ENCODE results near the gene ANXA6. TPM values are rescaled to one million over a fixed set of nuclear protein-coding genes. Genes with fewer than 3 reads are reported as not detected.
A peak's percentile ranks its signal among the peaks of the same experiment; 100 is the strongest.

Gene ANXA6
- total and polyA plus RNA-seq, 2 donors (not counting 1 experiment from before 2014, with no cell fraction given): 136 to 300 TPM

DNA sequence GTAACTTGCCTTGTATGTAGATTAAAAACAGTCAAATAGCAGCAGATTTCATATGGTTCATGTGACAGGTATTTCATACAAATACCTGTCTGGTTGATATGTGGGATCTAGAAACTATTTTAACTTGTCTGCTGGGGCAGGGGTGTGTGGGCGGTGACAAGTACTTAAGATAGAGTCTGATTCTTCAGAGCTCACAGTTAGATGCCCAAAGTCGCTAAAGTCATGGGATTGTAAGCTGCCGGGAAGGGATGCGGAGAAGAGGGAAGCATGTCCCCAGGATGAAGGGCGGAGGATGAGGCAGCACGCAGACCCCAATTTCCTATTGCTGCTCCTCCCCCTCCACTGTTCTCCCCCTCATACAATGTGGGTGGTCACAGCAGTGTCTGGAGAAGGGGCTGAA, 13.3 kb downstream of the ANXA6 start:
- Histone ChIP-seq H3K79me2 (ENCODE audit: control insufficient read depth, insufficient read depth, low read length) (peaks cover 97% of the 10 kb centered on the region), H3K27me3 (replicated peaks in 1 of 4; ENCODE audit: control extremely low read depth in 1 of 4, control insufficient read depth in 3 of 4, insufficient read depth in 4 of 4, low read length in 3 of 4) (no peaks in the 10 kb centered on the region), H3K27ac (ENCODE audit: low read length in 2 of 2) (peak overlapping the region; percentile 79 to 91), H3K4me2 (replicated peaks; ENCODE audit: low read depth, low read length, poor library complexity, severe bottlenecking) (peak overlapping the region; percentile 86), H4K20me1 (ENCODE audit: control insufficient read depth, insufficient read depth, low read length, poor library complexity, severe bottlenecking) (peaks cover 34% of the 10 kb centered on the region), H3K9ac (ENCODE audit: low read length) (no peak overlapping the region), H3K36me3 (replicated peaks in 1 of 2; ENCODE audit: control extremely low read depth in 1 of 2, control insufficient read depth in 1 of 2, extremely low read depth in 1 of 2, insufficient read depth in 2 of 2, low read length in 1 of 2) (peaks cover 3 to 86% of the 10 kb centered on the region in 2 experiments), H3K4me1 (ENCODE audit: control insufficient read depth in 2 of 2, insufficient read depth in 2 of 2, low read length in 2 of 2) (peaks cover 91 to 98% of the 10 kb centered on the region in 2 donors), H2AFZ (ENCODE audit: insufficient read depth, low read depth, low read length, poor library complexity, severe bottlenecking) (no peak overlapping the region), H3K4me3 (ENCODE audit: control extremely low read depth in 1 of 5, extremely low read depth in 1 of 5, insufficient read depth in 1 of 5, low read depth in 2 of 5, low read length in 4 of 5) (no peak overlapping the region), H3K9me3 (ENCODE audit: control extremely low read depth in 1 of 3, control insufficient read depth in 2 of 3, insufficient read depth in 1 of 3, low read length in 2 of 3) (no peaks in the 10 kb centered on the region)
- POLR2A ChIA-PET: no interaction called here
- peaks cover 86% of the 10 kb centered on the region for H3K4me1 Mint-ChIP-seq
- no peak for ATAC-seq (ENCODE audit: low read depth)
- peak overlapping the region; percentile 91 for H3K27ac Mint-ChIP-seq
- no peaks in the 10 kb centered on the region for H3K9me3 Mint-ChIP-seq (ENCODE audit: insufficient read depth)
- H3K4me3 Mint-ChIP-seq: peak overlapping the region; percentile 39
- no peak for DNase-seq
- intact Hi-C loops (cut with micrococcal nuclease): no loop called here
- TF ChIP-seq, protein P1, sequence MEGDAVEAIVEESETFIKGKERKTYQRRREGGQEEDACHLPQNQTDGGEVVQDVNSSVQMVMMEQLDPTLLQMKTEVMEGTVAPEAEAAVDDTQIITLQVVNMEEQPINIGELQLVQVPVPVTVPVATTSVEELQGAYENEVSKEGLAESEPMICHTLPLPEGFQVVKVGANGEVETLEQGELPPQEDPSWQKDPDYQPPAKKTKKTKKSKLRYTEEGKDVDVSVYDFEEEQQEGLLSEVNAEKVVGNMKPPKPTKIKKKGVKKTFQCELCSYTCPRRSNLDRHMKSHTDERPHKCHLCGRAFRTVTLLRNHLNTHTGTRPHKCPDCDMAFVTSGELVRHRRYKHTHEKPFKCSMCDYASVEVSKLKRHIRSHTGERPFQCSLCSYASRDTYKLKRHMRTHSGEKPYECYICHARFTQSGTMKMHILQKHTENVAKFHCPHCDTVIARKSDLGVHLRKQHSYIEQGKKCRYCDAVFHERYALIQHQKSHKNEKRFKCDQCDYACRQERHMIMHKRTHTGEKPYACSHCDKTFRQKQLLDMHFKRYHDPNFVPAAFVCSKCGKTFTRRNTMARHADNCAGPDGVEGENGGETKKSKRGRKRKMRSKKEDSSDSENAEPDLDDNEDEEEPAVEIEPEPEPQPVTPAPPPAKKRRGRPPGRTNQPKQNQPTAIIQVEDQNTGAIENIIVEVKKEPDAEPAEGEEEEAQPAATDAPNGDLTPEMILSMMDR (IDR thresholded peaks at IDR 0.05): no peak
- TF ChIP-seq EZH2 (IDR thresholded peaks at IDR 0.05; ENCODE audit: borderline replicate concordance, insufficient read depth, low read depth, low read length, poor library complexity, severe bottlenecking): no peak
- H3K27me3 Mint-ChIP-seq: no peaks in the 10 kb centered on the region
- 57% methylated on average over 2 of the region's 6 CpGs for WGBS (ENCODE audit: insufficient coverage)
- CTCF ChIA-PET: interaction anchor here (1.0 to 48.0 kb wide), 5 partner anchors 7 to 97 kb away, joined by 3 to 1701 read pairs (median 39); partner anchors contain the start of gene ANXA6

- Histone ChIP-seq H3K4me3 (ENCODE audit: control extremely low read depth in 1 of 5, extremely low read depth in 1 of 5, insufficient read depth in 1 of 5, low read depth in 2 of 5, low read length in 4 of 5) (no peak overlapping the region), H3K27me3 (replicated peaks in 1 of 4; ENCODE audit: control extremely low read depth in 1 of 4, control insufficient read depth in 3 of 4, insufficient read depth in 4 of 4, low read length in 3 of 4) (no peaks in the 10 kb centered on the region), H3K79me2 (ENCODE audit: control insufficient read depth, insufficient read depth, low read length) (peaks cover 97% of the 10 kb centered on the region), H3K4me2 (replicated peaks; ENCODE audit: low read depth, low read length, poor library complexity, severe bottlenecking) (peak overlapping the region; percentile 86), H3K9ac (ENCODE audit: low read length) (peak overlapping the region; percentile 70), H3K9me3 (ENCODE audit: control extremely low read depth in 1 of 3, control insufficient read depth in 2 of 3, insufficient read depth in 1 of 3, low read length in 2 of 3) (no peaks in the 10 kb centered on the region), H4K20me1 (ENCODE audit: control insufficient read depth, insufficient read depth, low read length, poor library complexity, severe bottlenecking) (peaks cover 31% of the 10 kb centered on the region), H3K4me1 (ENCODE audit: control insufficient read depth in 2 of 2, insufficient read depth in 2 of 2, low read length in 2 of 2) (peaks cover 84 to 98% of the 10 kb centered on the region in 2 donors), H3K27ac (ENCODE audit: low read length in 2 of 2) (peak overlapping the region; percentile 79 to 91), H3K36me3 (replicated peaks in 1 of 2; ENCODE audit: control extremely low read depth in 1 of 2, control insufficient read depth in 1 of 2, extremely low read depth in 1 of 2, insufficient read depth in 2 of 2, low read length in 1 of 2) (peaks cover 3 to 92% of the 10 kb centered on the region in 2 experiments), H2AFZ (ENCODE audit: insufficient read depth, low read depth, low read length, poor library complexity, severe bottlenecking) (no peak overlapping the region)
- POLR2A ChIA-PET: no interaction called here
- H3K4me1 Mint-ChIP-seq: peaks cover 86% of the 10 kb centered on the region
- CTCF ChIA-PET: interaction anchor here (1.0 to 48.0 kb wide), 4 partner anchors 7 to 96 kb away, joined by 3 to 1701 read pairs (median 870); partner anchors contain the start of gene ANXA6
- DNase-seq (no peak), ATAC-seq (ENCODE audit: low read depth) (no peak)
- intact Hi-C loops (cut with micrococcal nuclease): no loop called here
- peak overlapping the region; percentile 91 for H3K27ac Mint-ChIP-seq
- H3K27me3 Mint-ChIP-seq: no peaks in the 10 kb centered on the region
- peak overlapping the region; percentile 42 for H3K4me3 Mint-ChIP-seq
- TF ChIP-seq EZH2 (IDR thresholded peaks at IDR 0.05; ENCODE audit: borderline replicate concordance, insufficient read depth, low read depth, low read length, poor library complexity, severe bottlenecking): no peak
- TF ChIP-seq, protein P1 (IDR thresholded peaks at IDR 0.05): no peak
- WGBS (ENCODE audit: insufficient coverage): 86% methylated on average over 7 of the region's 7 CpGs
- H3K9me3 Mint-ChIP-seq (ENCODE audit: insufficient read depth): no peaks in the 10 kb centered on the region
Measured at GRCh38 chr5:151143645-151144044, 13.9 kb downstream of the ANXA6 start.

All from B cell (primary cell).